Gastrocnemius medialis (tissue), 4 donors: ENCODE results near the gene FASN. TPM values are rescaled to one million over a fixed set of nuclear protein-coding genes. Genes with fewer than 3 reads are reported as not detected.

ENCODE experiments used
- ATAC-seq, 2 donors: fragments of 150-250 bp; one replicate each; pipeline ENCODE4 v1.9.1; 2016
- DNase-seq, 2 donors: peaks; one replicate each; pipeline ENCODE4 v3.0.0-alpha.2; 2019
- H3K27ac ChIP-seq, 4 donors: fragments of 200-600 bp; sonication (generic); 1 replicate in 1 of 4; 2 replicates in 3 of 4; pipeline ENCODE4 v1.5.1; 2016 to 2018; ENCODE audit warnings: mild to moderate bottlenecking in 2 of 4, moderate library complexity in 1 of 4
- H3K27me3 ChIP-seq, 3 donors: fragments of 200-600 bp; sonication (generic) in 2 of 3; 1 replicate in 1 of 3; 2 replicates in 2 of 3; pipeline versions ENCODE4 v1.5.1 to v1.6.0; 2016 to 2019; ENCODE audit warnings: mild to moderate bottlenecking in 1 of 3, moderate library complexity in 1 of 3
- H3K36me3 ChIP-seq, 2 donors: fragments of 200-600 bp; sonication (generic) in 1 of 2; one replicate each; pipeline ENCODE4 v1.5.1; 2017 to 2018
- H3K4me1 ChIP-seq, 2 donors: fragments of 200-600 bp; sonication (generic) in 1 of 2; one replicate each; pipeline ENCODE4 v1.5.1; 2016 to 2017; ENCODE audit warnings: mild to moderate bottlenecking in 2 of 2
- H3K4me3 ChIP-seq, 4 donors: fragments of 200-600 bp; sonication (generic) in 3 of 4; 1 replicate in 1 of 4; 2 replicates in 3 of 4; pipeline ENCODE4 v1.5.1; 2016 to 2019; ENCODE audit warnings: mild to moderate bottlenecking in 2 of 4
- H3K9me3 ChIP-seq, 3 donors: fragments of 200-600 bp; sonication (generic) in 2 of 3; 1 replicate in 1 of 3; 2 replicates in 2 of 3; pipeline ENCODE4 v1.5.1; 2016 to 2019
- CTCF ChIP-seq, 5 experiments: fragments of 450-650 bp in 3 of 5; fragments of 200-600 bp in 2 of 5; sonication (generic) in 2 of 5; IDR thresholded peaks in 4 of 5; conservative IDR thresholded peaks in 1 of 5; 1 replicate in 4 of 5; 2 replicates in 1 of 5; pipeline ENCODE4 v1.5.1; 2016 to 2019; ENCODE audit warnings: antibody characterized with exemption in 5 of 5, mild to moderate bottlenecking in 3 of 5, moderate library complexity in 3 of 5
- POLR2A ChIP-seq, 2 donors: fragments of 450-650 bp; IDR thresholded peaks; one replicate each; pipeline ENCODE4 v1.6.1; 2017; ENCODE audit warnings: antibody characterized with exemption in 2 of 2, mild to moderate bottlenecking in 2 of 2, moderate library complexity in 2 of 2
- in situ Hi-C, 4 donors: fragments of 200-750 bp; cut with MboI; loops; one replicate each; pipeline versions ENCODE4 v1.15.0 to v1.8.0; 2017; ENCODE audit warnings: low sequenced_read_pairs in 4 of 4
- intact Hi-C: fragments of 100-400 bp; cut with DNase I; formaldehyde crosslinking; loops from one replicate; pipeline ENCODE4 v1.15.1; 2023; ENCODE audit warnings: low total_unique reads
- total RNA-seq, 4 donors: library from RNA; depleted of rRNA; stranded (reverse); fragments of >200 nt; gene quantifications; one replicate each; pipeline versions ENCODE4 v1.1.0 to v1.2.3, GENCODE V29; 2016

The FASN gene
- total RNA-seq, 4 donors from 2014 or later: 16.3 to 34.5 (median 26.3) TPM

- intact Hi-C loops: no loop called here
- in situ Hi-C loops: loop anchor here in 1 of 4 donors (25.0 kb wide), 1 partner anchor 92 kb away; the partner anchor contains the start of genes DCXR and RAC3
Observed at GRCh38 chr17:82129095-82129494, 31.1 kb upstream of the FASN start.

GRCh38 chr17:82128287-82128686 lies 30.3 kb upstream of the FASN start:
- no peaks in the 10 kb centered on the region for H3K4me1 ChIP-seq
- no peak overlapping the region for H3K4me3 ChIP-seq
- H3K27ac ChIP-seq: no peak overlapping the region
- in situ Hi-C loops (loop anchor here in 1 of 4 donors (25.0 kb wide), 1 partner anchor 91 kb away; the partner anchor contains the start of genes DCXR and RAC3), intact Hi-C loops (no loop called here)
- TF ChIP-seq CTCF (IDR thresholded peaks at IDR 0.05 in 4 of 5, conservative IDR thresholded peaks at IDR 0.05 in 1 of 5): no peak
- TF ChIP-seq POLR2A (IDR thresholded peaks at IDR 0.05): no peak
- no peaks in the 10 kb centered on the region for H3K27me3 ChIP-seq
- DNase-seq (no peak), ATAC-seq (no peak)
- peaks cover 0 to 8% of the 10 kb centered on the region in 2 donors for H3K36me3 ChIP-seq
- H3K9me3 ChIP-seq: no peaks in the 10 kb centered on the region

More at GRCh38 chr17:82129095-82129494, 31.1 kb upstream of the FASN start:
- H3K27me3 ChIP-seq: no peaks in the 10 kb centered on the region
- peaks cover 0 to 3% of the 10 kb centered on the region in 2 donors for H3K4me1 ChIP-seq
- TF ChIP-seq CTCF (IDR thresholded peaks at IDR 0.05 in 4 of 5, conservative IDR thresholded peaks at IDR 0.05 in 1 of 5): no peak
- TF ChIP-seq POLR2A (IDR thresholded peaks at IDR 0.05): no peak
- DNase-seq (no peak), ATAC-seq (no peak)
- no peaks in the 10 kb centered on the region for H3K9me3 ChIP-seq
- peaks cover 0 to 8% of the 10 kb centered on the region in 2 donors for H3K36me3 ChIP-seq
- H3K27ac ChIP-seq: no peak overlapping the region
- no peak overlapping the region for H3K4me3 ChIP-seq

- no peaks in the 10 kb centered on the region for H3K27me3 ChIP-seq
- in situ Hi-C loops: loop anchor here in 1 of 4 donors (25.0 kb wide), 1 partner anchor 90 kb away; the partner anchor contains the start of genes DCXR and RAC3
- peaks cover 0 to 8% of the 10 kb centered on the region in 2 donors for H3K36me3 ChIP-seq
- H3K4me3 ChIP-seq: no peak overlapping the region
- intact Hi-C loops: no loop called here
- H3K4me1 ChIP-seq: no peaks in the 10 kb centered on the region
- no peak overlapping the region for H3K27ac ChIP-seq
- no peaks in the 10 kb centered on the region for H3K9me3 ChIP-seq
- ATAC-seq (no peak), DNase-seq (no peak)
- TF ChIP-seq POLR2A (IDR thresholded peaks at IDR 0.05): no peak
- TF ChIP-seq CTCF (IDR thresholded peaks at IDR 0.05 in 4 of 5, conservative IDR thresholded peaks at IDR 0.05 in 1 of 5): no peak
Observed at GRCh38 chr17:82127704-82128103, 29.7 kb upstream of the FASN start.

- in situ Hi-C loops (loop anchor here in 1 of 4 donors (25.0 kb wide), 1 partner anchor 90 kb away; the partner anchor contains the start of genes DCXR and RAC3), intact Hi-C loops (no loop called here)
- Histone ChIP-seq H3K9me3 (no peaks in the 10 kb centered on the region), H3K4me3 (no peak overlapping the region), H3K27ac (no peak overlapping the region), H3K36me3 (peaks cover 0 to 8% of the 10 kb centered on the region in 2 donors), H3K4me1 (no peaks in the 10 kb centered on the region), H3K27me3 (no peaks in the 10 kb centered on the region)
- DNase-seq (no peak), ATAC-seq (no peak)
- no peak for TF ChIP-seq POLR2A (IDR thresholded peaks at IDR 0.05)
- no peak for TF ChIP-seq CTCF (IDR thresholded peaks at IDR 0.05 in 4 of 5, conservative IDR thresholded peaks at IDR 0.05 in 1 of 5)
Observed at GRCh38 chr17:82127315-82127595, 29.2 kb upstream of the FASN start.
